UCSD-AML1 (cell line): ENCODE data around the gene CTDP1.

Experiments used
- DNase-seq: peaks from one replicate; lab custom pipeline; 2025; ENCODE audit not compliant: unreplicated experiment; lab: John Stamatoyannopoulos, UW

CTDP1 gene

GRCh38 chr18:79643054-79643984 is 36.3 kb upstream of the CTDP1 start:
- no peak for DNase-seq

- peak; percentile 57 for DNase-seq
These were observed 35.5 kb upstream of the CTDP1 start for GRCh38 chr18:79644006-79644665.

- DNase-seq, result no peak
These were observed 34.9 kb upstream of the CTDP1 start for GRCh38 chr18:79644666-79645057.

GRCh38 chr18:79645291-79645983 is 34.2 kb upstream of the CTDP1 start:
- DNase-seq, result peak; percentile 54

GRCh38 chr18:79647307-79647706 is 32.3 kb upstream of the CTDP1 start:
- DNase-seq, result no peak

- no peak for DNase-seq
These were observed 28.6 kb upstream of the CTDP1 start for GRCh38 chr18:79650959-79651358.

GRCh38 chr18:79657342-79657996 is 22.1 kb upstream of the CTDP1 start:
- no peak for DNase-seq

GRCh38 chr18:79658366-79658765 is 21.2 kb upstream of the CTDP1 start:
- no peak for DNase-seq

GRCh38 chr18:79659733-79660132 is 19.9 kb upstream of the CTDP1 start:
- DNase-seq, result no peak

- DNase-seq, result no peak
These were observed 17.6 kb upstream of the CTDP1 start for GRCh38 chr18:79662034-79662433.

- no peak for DNase-seq
These were observed 17.2 kb upstream of the CTDP1 start for GRCh38 chr18:79662439-79662838.

GRCh38 chr18:79664525-79665125 is 15.0 kb upstream of the CTDP1 start:
- no peak for DNase-seq

- DNase-seq, result no peak
These were observed 11.4 kb upstream of the CTDP1 start for GRCh38 chr18:79668203-79668602.

- DNase-seq, result no peak
These were observed 6.9 kb upstream of the CTDP1 start for GRCh38 chr18:79672490-79673276.

GRCh38 chr18:79677221-79677620 is 2.4 kb upstream of the CTDP1 start:
- DNase-seq, result no peak

GRCh38 chr18:79677840-79678239 is 1.8 kb upstream of the CTDP1 start:
- no peak for DNase-seq

GRCh38 chr18:79678665-79679551 is 695 bp upstream of the CTDP1 start:
- DNase-seq, result peak; percentile 99

- DNase-seq, result no peak
These were observed 687 bp downstream of the CTDP1 start for GRCh38 chr18:79680100-79680879.
